Stimulated activated CD8-positive, alpha-beta memory T cell treated with anti-CD3 and anti-CD28 coated beads, Interleukin-12 subunit alpha, Interleukin-12 subunit beta, amount 100 ng/mL, for 24 hours (primary cell): ENCODE measurements around the gene TMEM174.

Experiments
- DNase-seq: peaks from one replicate; pipeline ENCODE4 v3.0.0-alpha.2; 2020; ENCODE audit errors: extremely low read depth

Gene TMEM174

GRCh38 chr5:73172951-73173350 lies at the start of gene TMEM174:
Gene TMEM174 (plus strand): TSS chr5:73173193. CDS start chr5:73173244, 51 bp downstream.
- no peak for DNase-seq

- DNase-seq = no peak
These were observed 47.7 kb upstream of the TMEM174 start for GRCh38 chr5:73125289-73125688.

- no peak for DNase-seq
These were observed 46.6 kb upstream of the TMEM174 start for GRCh38 chr5:73126381-73126780.

- DNase-seq = no peak
These were observed 46.0 kb upstream of the TMEM174 start for GRCh38 chr5:73126957-73127356.

GRCh38 chr5:73129143-73129542 lies 43.9 kb upstream of the TMEM174 start:
- DNase-seq = no peak

GRCh38 chr5:73130811-73131210 lies 42.2 kb upstream of the TMEM174 start:
- DNase-seq = no peak

GRCh38 chr5:73131711-73132425 lies 41.1 kb upstream of the TMEM174 start:
- no peak for DNase-seq

GRCh38 chr5:73132759-73133158 lies 40.2 kb upstream of the TMEM174 start:
- DNase-seq = no peak

- DNase-seq = no peak
These were observed 38.0 kb upstream of the TMEM174 start for GRCh38 chr5:73135021-73135420.

- no peak for DNase-seq
These were observed 37.5 kb upstream of the TMEM174 start for GRCh38 chr5:73135429-73136054.

- no peak for DNase-seq
These were observed 36.9 kb upstream of the TMEM174 start for GRCh38 chr5:73136055-73136562.

GRCh38 chr5:73137563-73138530 lies 35.1 kb upstream of the TMEM174 start:
- no peak for DNase-seq

- no peak for DNase-seq
These were observed 33.5 kb upstream of the TMEM174 start for GRCh38 chr5:73139485-73139884.

- no peak for DNase-seq
These were observed 32.2 kb upstream of the TMEM174 start for GRCh38 chr5:73140801-73141200.

- DNase-seq = no peak
These were observed 31.0 kb upstream of the TMEM174 start for GRCh38 chr5:73142035-73142434.

- no peak for DNase-seq
These were observed 29.3 kb upstream of the TMEM174 start for GRCh38 chr5:73143716-73144115.

- no peak for DNase-seq
These were observed 23.5 kb upstream of the TMEM174 start for GRCh38 chr5:73149540-73149939.

- DNase-seq = no peak
These were observed 22.1 kb upstream of the TMEM174 start for GRCh38 chr5:73150876-73151275.

- DNase-seq = no peak
These were observed 21.1 kb upstream of the TMEM174 start for GRCh38 chr5:73151766-73152410.

- no peak for DNase-seq
These were observed 20.3 kb upstream of the TMEM174 start for GRCh38 chr5:73152411-73153388.
